Measurements from ENCODE around the gene ANHX. TPM values are rescaled to one million over a fixed set of nuclear protein-coding genes. Genes with fewer than 3 reads are reported as not detected.

ANHX gene
- total and polyA plus RNA-seq, 2 of the 8 experiments (the other 6 are each of a cell fraction or from before 2014, with no cell fraction given) = not detected

GRCh38 chr12:133190176-133190575 lies 45.5 kb downstream of the ANHX start:
- Histone ChIP-seq H3K23me2 (ENCODE audit: low read depth, low read length) (no peaks in the 10 kb centered on the region), H3K4me3 (ENCODE audit: extremely low read depth in 1 of 4, insufficient read depth in 2 of 4, low read depth in 3 of 4, low read length in 4 of 4) (no peak overlapping the region), H3K27me3 (replicated peaks in 1 of 4; ENCODE audit: control insufficient read depth in 3 of 4, extremely low read depth in 1 of 4, insufficient read depth in 3 of 4, low read length in 3 of 4) (no peaks in the 10 kb centered on the region), H2BK20ac (ENCODE audit: low read length) (no peak overlapping the region), H3K9ac (replicated peaks in 1 of 4; ENCODE audit: extremely low read depth in 1 of 4, low read depth in 3 of 4, low read length in 3 of 4) (no peak overlapping the region), H2AK5ac (ENCODE audit: low read depth, low read length) (no peak overlapping the region), H4K8ac (ENCODE audit: extremely low read depth, insufficient read depth, low read length) (no peak overlapping the region), H2BK15ac (ENCODE audit: low read length) (no peak overlapping the region), H3K36me3 (ENCODE audit: control insufficient read depth in 2 of 4, insufficient read depth in 4 of 4, low read length in 3 of 4) (peaks cover 39 to 99% (median 82%) of the 10 kb centered on the region in 4 experiments), H2BK12ac (ENCODE audit: low read depth, low read length) (no peak overlapping the region), H2BK5ac (ENCODE audit: low read depth, low read length) (no peak overlapping the region), H4K20me1 (replicated peaks in 1 of 2; ENCODE audit: control insufficient read depth in 1 of 2, insufficient read depth in 2 of 2, low read length in 2 of 2) (no peaks in the 10 kb centered on the region), H3K56ac (replicated peaks; ENCODE audit: insufficient read length, low read depth, low read length) (no peak overlapping the region), H3K23ac (ENCODE audit: insufficient read length) (no peak overlapping the region), H4K91ac (replicated peaks; ENCODE audit: insufficient read length, low read length) (no peak overlapping the region), H3K27ac (ENCODE audit: low read depth, low read length) (no peak overlapping the region), H3K4me1 (replicated peaks in 1 of 4; ENCODE audit: control insufficient read depth in 3 of 4, insufficient read depth in 4 of 4, low read length in 3 of 4) (no peaks in the 10 kb centered on the region), H3K4ac (replicated peaks; ENCODE audit: insufficient read length, low read depth, low read length) (no peak overlapping the region), H3K9me3 (ENCODE audit: insufficient read depth in 2 of 2, low read depth in 1 of 2, low read length in 1 of 2) (peaks cover 81 to 88% of the 10 kb centered on the region in 2 experiments), H3K79me1 (ENCODE audit: low read depth, low read length) (no peaks in the 10 kb centered on the region; the same call in 1 of the 2 replicates), H4K5ac (ENCODE audit: insufficient read length, low read depth, low read length) (no peak overlapping the region), H2AFZ (ENCODE audit: low read length) (no peak overlapping the region), H3K14ac (ENCODE audit: insufficient read length) (no peak overlapping the region), H3K79me2 (ENCODE audit: control insufficient read depth in 1 of 2, insufficient read depth in 2 of 2, low read length in 2 of 2) (peaks cover 0 to 9% of the 10 kb centered on the region in 2 experiments; a peak in 2 of 4 replicates), H3K4me2 (ENCODE audit: insufficient read depth in 1 of 2, low read depth in 2 of 2, low read length in 2 of 2) (no peak overlapping the region), H3K18ac (ENCODE audit: extremely low read depth, low read length) (no peak overlapping the region), H2BK120ac (replicated peaks; ENCODE audit: low read depth, low read length) (no peak overlapping the region)
- ChIA-PET CTCF (ENCODE audit: partially characterized antibody) (no interaction called here), POLR2A (ENCODE audit: partially characterized antibody) (no interaction called here)
- 86% methylated on average over 2 of the region's 2 CpGs; no CpG with 5 or more reads in 1 of the 2 experiments for WGBS, 2 experiments (ENCODE audit: extremely low coverage in 1 of 2, insufficient coverage in 1 of 2, insufficient read length in 1 of 2, insufficient replicate concordance in 2 of 2, low coverage in 1 of 2, low lambda C conversion rate in 2 of 2, missing lambda C conversion rate in 1 of 2)
- DNase-seq (ENCODE audit: low read depth in 1 of 2, low spot score in 2 of 2) = no peak
- no peak for FAIRE-seq
- no peak for TF ChIP-seq BRCA1 (IDR thresholded peaks at IDR 0.05; ENCODE audit: low read depth, low read length)
- TF ChIP-seq SP1 (IDR thresholded peaks at IDR 0.05; ENCODE audit: low read depth, low read length) = no peak
- TF ChIP-seq SUZ12 (IDR thresholded peaks at IDR 0.05; ENCODE audit: low read length) = no peak
- no peak for TF ChIP-seq GTF2F1 (IDR thresholded peaks at IDR 0.05; ENCODE audit: borderline replicate concordance, low read depth, low read length)
- TF ChIP-seq SIN3A (conservative IDR thresholded peaks at IDR 0.05 in 1 of 2, IDR thresholded peaks at IDR 0.05 in 1 of 2; ENCODE audit: low read depth in 1 of 2, low read length in 2 of 2) = no peak
- TF ChIP-seq EGR1 (IDR thresholded peaks at IDR 0.05; ENCODE audit: borderline replicate concordance, low read depth, low read length) = no peak
- no peak for TF ChIP-seq POLR2AphosphoS5 (IDR thresholded peaks at IDR 0.05; ENCODE audit: low read depth, low read length)
- TF ChIP-seq SIRT6 (IDR thresholded peaks at IDR 0.05; ENCODE audit: low read length) = no peak
- TF ChIP-seq CBX8 (IDR thresholded peaks at IDR 0.05; ENCODE audit: borderline replicate concordance, low read depth, low read length) = no peak
- TF ChIP-seq CBX5 (IDR thresholded peaks at IDR 0.05; ENCODE audit: low read depth, low read length) = no peak
- TF ChIP-seq JUND (IDR thresholded peaks at IDR 0.05; ENCODE audit: low read length) = no peak
- no peak for TF ChIP-seq SP2 (IDR thresholded peaks at IDR 0.05; ENCODE audit: low read length)
- TF ChIP-seq, protein P1, sequence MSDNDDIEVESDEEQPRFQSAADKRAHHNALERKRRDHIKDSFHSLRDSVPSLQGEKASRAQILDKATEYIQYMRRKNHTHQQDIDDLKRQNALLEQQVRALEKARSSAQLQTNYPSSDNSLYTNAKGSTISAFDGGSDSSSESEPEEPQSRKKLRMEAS (IDR thresholded peaks at IDR 0.05) = no peak
- TF ChIP-seq SRF (IDR thresholded peaks at IDR 0.05; ENCODE audit: low read depth, low read length) = no peak
- no peak for TF ChIP-seq SP4 (IDR thresholded peaks at IDR 0.05; ENCODE audit: low read length)
- no peak for TF ChIP-seq EZH2 (IDR thresholded peaks at IDR 0.05; ENCODE audit: low read depth, low read length, severe bottlenecking)

All from H1 (cell line).